Neural cell (in vitro differentiated cells): ENCODE results near the gene SLC4A9.

Experiments used
- CTCF ChIP-seq: fragments of 450-650 bp; IDR thresholded peaks from 2 replicates; pipeline ENCODE4 v1.5.1; 2014; ENCODE audit warnings: antibody characterized with exemption, mild to moderate bottlenecking, moderate library complexity; ENCODE audit not compliant: poor library complexity, severe bottlenecking
- EP300 ChIP-seq: fragments of 450-650 bp; conservative IDR thresholded peaks from 2 replicates; pipeline ENCODE4 v1.6.1; 2014; ENCODE audit warnings: antibody characterized with exemption, mild to moderate bottlenecking, moderate library complexity; ENCODE audit not compliant: poor library complexity, severe bottlenecking
- EZH2 ChIP-seq: fragments of 200-600, 300-800 bp; shearing (Covaris generic), sonication (generic); IDR thresholded peaks from 2 replicates; pipeline ENCODE4 v1.6.1; 2014; ENCODE audit warnings: antibody characterized with exemption, low read length, borderline replicate concordance, mild to moderate bottlenecking; ENCODE audit not compliant: insufficient read depth, poor library complexity, severe bottlenecking

- no peak for TF ChIP-seq CTCF
- TF ChIP-seq EP300: no peak
- TF ChIP-seq EZH2: no peak
Observed at GRCh38 chr5:140413230-140413629, 53.2 kb downstream of the SLC4A9 start.
